SK-N-SH (cell line): ENCODE results near the gene HOXB6. TPM values are rescaled to one million over a fixed set of nuclear protein-coding genes. Genes with fewer than 3 reads are reported as not detected.

ENCODE experiments used
- CTCF ChIA-PET: fragments of 300-600, 350-600 bp; formaldehyde crosslinking; extraction: SDS; loops from one replicate; lab custom pipeline; 2021; lab: Yijun Ruan, JAX
- POLR2A ChIA-PET: fragments of 350-600 bp; sonication (Branson Sonifier 250); formaldehyde crosslinking; extraction: SDS; loops from one replicate; lab custom pipeline; 2020; ENCODE audit warnings: antibody characterized with exemption, inconsistent platforms; lab: Yijun Ruan, JAX
- DNase-seq: peaks from one replicate; pipeline ENCODE4 v3.0.0; 2012
- H2AFZ ChIP-seq: fragments of 200-600 bp; sonication (generic); 2 replicates; pipeline ENCODE4 v1.8.1; 2016; ENCODE audit warnings: antibody characterized with exemption, mild to moderate bottlenecking, low read depth
- H3F3A ChIP-seq: fragments of 200-600 bp; sonication (generic); replicated peaks from 2 replicates; pipeline ENCODE3; 2016; ENCODE audit warnings: antibody characterized with exemption, mild to moderate bottlenecking; ENCODE audit not compliant: insufficient read depth
- H3K27ac ChIP-seq, 2 experiments: fragments of 200-500 bp in 1 of 2; fragments of 200-600 bp in 1 of 2; sonication (Bioruptor generic) in 1 of 2; sonication (generic), shearing (Covaris generic) in 1 of 2; 2 replicates each; pipeline versions ENCODE4 v1.5.1 to v1.6.1; 2014 to 2016; ENCODE audit warnings: low read depth in 2 of 2, inconsistent platforms in 1 of 2, low read length in 1 of 2, mild to moderate bottlenecking in 1 of 2, mixed read lengths in 1 of 2
- H3K27me3 ChIP-seq: fragments of 200-600 bp; sonication (generic), shearing (Covaris generic); 2 replicates; pipeline ENCODE4 v1.6.1; 2016; ENCODE audit warnings: mixed run types; ENCODE audit not compliant: insufficient read depth
- H3K36me3 ChIP-seq, 2 experiments: fragments of 200-500 bp in 1 of 2; fragments of 200-600 bp in 1 of 2; sonication (Bioruptor generic) in 1 of 2; sonication (generic) in 1 of 2; replicated peaks in 1 of 2; 2 replicates each; pipeline versions ENCODE3 to v1.5.1; 2014 to 2016; ENCODE audit warnings: low read length in 1 of 2, mild to moderate bottlenecking in 1 of 2; ENCODE audit not compliant: insufficient read depth in 2 of 2, control insufficient read depth in 1 of 2
- H3K4me1 ChIP-seq, 2 experiments: fragments of 200-500 bp in 1 of 2; fragments of 200-600 bp in 1 of 2; sonication (Bioruptor generic) in 1 of 2; sonication (generic), shearing (Covaris generic) in 1 of 2; 2 replicates each; pipeline versions ENCODE4 v1.5.1 to v1.6.1; 2014 to 2016; ENCODE audit warnings: low read depth in 1 of 2, low read length in 1 of 2, mixed run types in 1 of 2; ENCODE audit not compliant: insufficient read depth in 2 of 2, control insufficient read depth in 1 of 2
- H3K4me2 ChIP-seq: fragments of 200-600 bp; sonication (generic), shearing (Covaris generic); 2 replicates; pipeline ENCODE4 v1.6.1; 2017; ENCODE audit warnings: mixed run types
- H3K4me3 ChIP-seq, 2 experiments: fragments of 200-500 bp in 1 of 2; fragments of 200-600 bp in 1 of 2; sonication (Bioruptor generic) in 1 of 2; sonication (generic), shearing (Covaris generic) in 1 of 2; 2 replicates each; pipeline versions ENCODE4 v1.5.1 to v1.8.1; 2014 to 2016; ENCODE audit warnings: low read depth in 2 of 2, inconsistent platforms in 1 of 2, low read length in 1 of 2, mild to moderate bottlenecking in 1 of 2, mixed read lengths in 1 of 2, moderate library complexity in 1 of 2
- H3K79me2 ChIP-seq: fragments of 200-600 bp; sonication (generic); 2 replicates; pipeline ENCODE4 v1.8.1; 2017; ENCODE audit warnings: mild to moderate bottlenecking; ENCODE audit not compliant: insufficient read depth
- H3K9ac ChIP-seq: fragments of 200-600 bp; sonication (generic); 2 replicates; pipeline ENCODE4 v1.6.1; 2017; ENCODE audit warnings: mixed run types
- H3K9me2 ChIP-seq: fragments of 200-600 bp; sonication (generic); 2 replicates; pipeline ENCODE4 v1.6.1; 2017; ENCODE audit warnings: mixed run types
- H3K9me3 ChIP-seq: fragments of 200-600 bp; sonication (generic); 2 replicates; pipeline ENCODE4 v1.6.1; 2017; ENCODE audit warnings: mixed run types, mild to moderate bottlenecking, moderate library complexity
- H4K20me1 ChIP-seq: fragments of 200-600 bp; sonication (generic); 2 replicates; pipeline ENCODE4 v1.6.1; 2017; ENCODE audit warnings: mild to moderate bottlenecking, mixed run types; ENCODE audit not compliant: insufficient read depth
- CHD2 ChIP-seq: fragments of 150-350 bp; IDR thresholded peaks from 2 replicates; pipeline ENCODE4 v1.6.1; 2018; ENCODE audit warnings: low read length; ENCODE audit not compliant: partially characterized antibody
- MEF2A ChIP-seq: IDR thresholded peaks from 2 replicates; pipeline ENCODE4 v1.4.0; 2012; ENCODE audit warnings: low read depth, borderline replicate concordance
- NFIC ChIP-seq: IDR thresholded peaks from 2 replicates; pipeline ENCODE4 v1.4.0; 2012; ENCODE audit warnings: borderline replicate concordance
- POLR2AphosphoS5 ChIP-seq: IDR thresholded peaks from 2 replicates; pipeline ENCODE4 v1.6.1; 2012; ENCODE audit warnings: low read depth, low read length
- RXRA ChIP-seq: IDR thresholded peaks from 2 replicates; pipeline ENCODE4 v1.4.0; 2012; ENCODE audit warnings: low read depth, mild to moderate bottlenecking, borderline replicate concordance
- TAF1 ChIP-seq: IDR thresholded peaks from 2 replicates; pipeline ENCODE4 v1.6.1; 2012; ENCODE audit warnings: low read depth, mild to moderate bottlenecking, low read length, moderate library complexity, borderline replicate concordance
- WGBS: methylation state at CpG from one replicate; pipeline ENCODE4 v1.1.6; 2017; ENCODE audit warnings: low lambda C conversion rate; 5-methylcytosine and 5-hydroxymethylcytosine counted together
- polyA plus RNA-seq, 3 experiments: library from polyadenylated mRNA; depleted of rRNA; stranded (reverse); fragments of >200 nt; gene quantifications; 2 replicates each; pipeline ENCODE4 v1.2.3, GENCODE V29; 2012
- TF ChIP-seq, protein P1 (sequence below): fragments of 150-350 bp; IDR thresholded peaks from 2 replicates; pipeline ENCODE4 v1.6.1; 2017; ENCODE audit warnings: antibody characterized with exemption, low read length, low read depth, borderline replicate concordance
- TF ChIP-seq, protein P2 (sequence below): IDR thresholded peaks from 2 replicates; pipeline ENCODE4 v1.4.0; 2012; ENCODE audit warnings: low read depth, borderline replicate concordance

Gene HOXB6
- polyA plus RNA-seq, 1 of the 3 experiments (the other 2 are of a cell fraction) = not detected

DNA sequence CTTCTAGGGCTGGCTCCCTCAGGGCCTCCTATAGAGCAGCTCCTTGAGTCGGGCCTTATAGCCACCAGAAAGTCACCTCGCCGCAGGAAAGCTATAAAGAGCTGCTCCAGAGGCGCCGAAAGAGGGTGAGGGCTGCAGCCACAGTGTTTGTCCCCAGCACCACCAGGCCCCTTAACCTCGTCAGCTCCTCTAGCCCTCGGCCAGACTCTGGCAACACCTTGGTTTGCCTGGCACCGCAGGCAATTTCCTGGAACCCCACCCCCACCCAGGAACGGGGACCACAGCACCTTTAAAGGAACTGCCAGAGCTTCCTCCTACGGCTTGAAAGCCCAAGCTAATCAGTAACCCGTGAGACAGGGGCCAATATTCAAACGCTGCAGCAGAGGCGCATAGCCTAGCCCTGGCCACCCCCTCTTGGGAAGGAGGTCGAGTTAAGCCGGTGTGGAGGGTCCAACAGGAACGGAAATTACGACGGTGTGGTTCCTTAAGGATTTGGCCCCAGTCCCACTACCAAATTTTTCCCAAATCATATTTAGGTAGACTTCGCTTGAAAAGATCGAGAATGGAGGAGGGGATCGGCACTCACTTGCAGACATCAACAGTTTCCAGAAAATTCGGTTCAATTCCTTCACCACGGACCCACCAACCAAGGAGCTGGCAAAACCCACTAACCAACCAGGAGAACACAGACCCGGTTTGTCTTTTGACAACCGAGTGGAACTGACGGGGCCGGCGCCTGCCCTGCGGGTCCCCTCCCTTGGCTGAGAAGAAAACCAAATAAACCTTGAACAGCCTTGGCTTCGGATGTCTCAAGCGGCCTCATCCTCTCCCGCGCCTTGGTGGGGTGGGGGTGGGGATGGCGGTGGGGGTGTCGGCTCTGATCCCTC, 3.0 kb downstream of the HOXB6 start:
- 5% methylated on average over 33 of the region's 35 CpGs for WGBS
- Histone ChIP-seq H3K36me3 (no peaks in the 10 kb centered on the region), H3K4me1 (no peaks in the 10 kb centered on the region; a peak in 1 of 4 replicates), H3K27ac (no peak overlapping the region), H3K9me3 (no peaks in the 10 kb centered on the region), H3K27me3 (peaks cover 100% of the 10 kb centered on the region), H4K20me1 (peaks cover 20% of the 10 kb centered on the region; the same call in 1 of the 2 replicates), H3F3A (no peaks in the 10 kb centered on the region), H3K9me2 (no peaks in the 10 kb centered on the region), H3K4me3 (no peak overlapping the region), H3K9ac (no peak overlapping the region), H3K4me2 (no peak overlapping the region), H2AFZ (no peak overlapping the region), H3K79me2 (no peaks in the 10 kb centered on the region)
- DNase-seq = no peak
- ChIA-PET POLR2A (no interaction called here), CTCF (interaction anchor here (0.6 to 2.3 kb wide), 15 partner anchors 8 to 577 kb away, joined by 3 to 8 read pairs (median 3); partner anchors contain the start of gene HOXB7)
- TF ChIP-seq NFIC = no peak
- TF ChIP-seq TAF1 = no peak
- TF ChIP-seq, protein P1, sequence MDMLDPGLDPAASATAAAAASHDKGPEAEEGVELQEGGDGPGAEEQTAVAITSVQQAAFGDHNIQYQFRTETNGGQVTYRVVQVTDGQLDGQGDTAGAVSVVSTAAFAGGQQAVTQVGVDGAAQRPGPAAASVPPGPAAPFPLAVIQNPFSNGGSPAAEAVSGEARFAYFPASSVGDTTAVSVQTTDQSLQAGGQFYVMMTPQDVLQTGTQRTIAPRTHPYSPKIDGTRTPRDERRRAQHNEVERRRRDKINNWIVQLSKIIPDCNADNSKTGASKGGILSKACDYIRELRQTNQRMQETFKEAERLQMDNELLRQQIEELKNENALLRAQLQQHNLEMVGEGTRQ = no peak
- no peak for TF ChIP-seq RXRA
- TF ChIP-seq CHD2 = no peak
- TF ChIP-seq MEF2A = no peak

DNA sequence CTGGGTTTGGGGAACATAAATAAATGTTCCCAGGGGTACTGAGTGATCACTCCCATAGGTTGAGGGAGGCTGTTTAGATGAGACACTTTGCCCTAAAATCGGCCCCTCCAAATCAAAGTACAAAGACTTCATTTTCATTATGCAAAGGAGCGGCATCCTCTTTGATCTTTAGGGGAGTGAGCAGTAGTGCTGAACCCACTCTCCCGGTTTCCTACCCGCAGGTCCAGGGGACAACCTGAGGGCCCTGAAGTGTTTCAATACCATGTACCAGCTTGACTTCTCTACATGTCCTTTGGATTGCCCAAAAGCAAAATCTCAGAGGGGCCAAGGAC, 3.6 kb downstream of the HOXB6 start:
- Histone ChIP-seq H3K4me3 (no peak overlapping the region), H3K27me3 (peaks cover 100% of the 10 kb centered on the region), H3K36me3 (no peaks in the 10 kb centered on the region), H3K79me2 (no peaks in the 10 kb centered on the region), H3K9me3 (no peaks in the 10 kb centered on the region), H3K27ac (no peak overlapping the region), H3K4me2 (no peak overlapping the region), H2AFZ (no peak overlapping the region), H4K20me1 (peaks cover 20% of the 10 kb centered on the region; the same call in 1 of the 2 replicates), H3K9ac (no peak overlapping the region), H3K9me2 (no peaks in the 10 kb centered on the region), H3K4me1 (no peaks in the 10 kb centered on the region; a peak in 1 of 4 replicates), H3F3A (no peaks in the 10 kb centered on the region)
- no peak for DNase-seq
- CTCF ChIA-PET = interaction anchor here (0.6 to 2.3 kb wide), 10 partner anchors 9 to 576 kb away, joined by 3 to 8 read pairs (median 3); partner anchors contain the start of gene HOXB7
- POLR2A ChIA-PET = no interaction called here
- TF ChIP-seq, protein P2, sequence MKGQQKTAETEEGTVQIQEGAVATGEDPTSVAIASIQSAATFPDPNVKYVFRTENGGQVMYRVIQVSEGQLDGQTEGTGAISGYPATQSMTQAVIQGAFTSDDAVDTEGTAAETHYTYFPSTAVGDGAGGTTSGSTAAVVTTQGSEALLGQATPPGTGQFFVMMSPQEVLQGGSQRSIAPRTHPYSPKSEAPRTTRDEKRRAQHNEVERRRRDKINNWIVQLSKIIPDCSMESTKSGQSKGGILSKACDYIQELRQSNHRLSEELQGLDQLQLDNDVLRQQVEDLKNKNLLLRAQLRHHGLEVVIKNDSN = no peak
- no peak for TF ChIP-seq POLR2AphosphoS5
- 15% methylated on average over 4 of the region's 4 CpGs for WGBS
